A673 (cell line): ENCODE data around the gene TAF3.

Source experiments
- EZH2 ChIP-seq: fragments of 200-600 bp; sonication (generic); IDR thresholded peaks from 2 replicates; pipeline ENCODE4 v1.6.1; 2017; ENCODE audit warnings: borderline replicate concordance, low read depth, mild to moderate bottlenecking, mixed read lengths, antibody characterized with exemption, low read length; ENCODE audit not compliant: poor library complexity, severe bottlenecking
- TF ChIP-seq, protein P1 (sequence below): fragments of 300-800, 200-600 bp; sonication (generic); conservative IDR thresholded peaks from 2 replicates; pipeline ENCODE4 v1.5.1; 2017; ENCODE audit warnings: low read depth, mild to moderate bottlenecking, antibody characterized with exemption, low read length, moderate library complexity, mixed read lengths

DNA sequence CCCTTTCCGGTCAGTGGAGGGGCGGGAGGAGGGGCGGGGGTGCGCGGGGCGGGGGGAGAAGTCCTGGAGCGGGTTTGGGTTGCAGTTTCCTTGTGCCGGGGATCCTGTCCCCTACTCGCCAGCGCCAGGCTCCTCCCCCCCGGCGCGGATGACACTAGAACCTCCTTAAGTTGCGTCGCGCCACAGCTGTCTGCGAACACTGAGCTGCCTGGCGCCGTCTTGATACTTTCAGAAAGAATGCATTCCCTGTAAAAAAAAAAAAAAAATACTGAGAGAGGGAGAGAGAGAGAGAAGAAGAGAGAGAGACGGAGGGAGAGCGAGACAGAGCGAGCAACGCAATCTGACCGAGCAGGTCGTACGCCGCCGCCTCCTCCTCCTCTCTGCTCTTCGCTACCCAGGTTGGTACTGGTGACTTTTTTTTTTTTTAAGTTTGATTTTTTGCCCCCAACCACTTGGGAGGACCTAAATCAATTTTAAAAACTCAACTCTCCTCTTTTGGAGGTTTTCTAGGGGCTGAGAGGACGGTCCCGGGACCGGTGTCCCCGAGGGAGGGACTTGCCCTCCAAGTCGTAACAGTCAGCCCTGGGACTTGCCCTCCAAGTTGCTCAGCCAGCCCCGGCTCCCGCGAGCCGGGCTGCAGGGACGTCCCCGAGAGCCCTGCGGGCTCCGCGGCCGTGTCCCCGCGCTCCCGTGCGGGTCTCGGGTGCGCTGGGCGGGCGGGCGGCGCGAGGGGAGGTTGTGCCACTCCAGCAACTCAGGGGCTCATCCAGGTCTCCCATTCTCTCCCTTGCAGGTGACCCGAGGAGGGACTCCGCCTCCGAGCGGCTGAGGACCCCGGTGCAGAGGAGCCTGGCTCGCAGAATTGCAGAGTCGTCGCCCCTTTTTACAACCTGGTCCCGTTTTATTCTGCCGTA is 236.4 kb downstream of the TAF3 start, which contains the start of gene GATA3:
- TF ChIP-seq, protein P1, sequence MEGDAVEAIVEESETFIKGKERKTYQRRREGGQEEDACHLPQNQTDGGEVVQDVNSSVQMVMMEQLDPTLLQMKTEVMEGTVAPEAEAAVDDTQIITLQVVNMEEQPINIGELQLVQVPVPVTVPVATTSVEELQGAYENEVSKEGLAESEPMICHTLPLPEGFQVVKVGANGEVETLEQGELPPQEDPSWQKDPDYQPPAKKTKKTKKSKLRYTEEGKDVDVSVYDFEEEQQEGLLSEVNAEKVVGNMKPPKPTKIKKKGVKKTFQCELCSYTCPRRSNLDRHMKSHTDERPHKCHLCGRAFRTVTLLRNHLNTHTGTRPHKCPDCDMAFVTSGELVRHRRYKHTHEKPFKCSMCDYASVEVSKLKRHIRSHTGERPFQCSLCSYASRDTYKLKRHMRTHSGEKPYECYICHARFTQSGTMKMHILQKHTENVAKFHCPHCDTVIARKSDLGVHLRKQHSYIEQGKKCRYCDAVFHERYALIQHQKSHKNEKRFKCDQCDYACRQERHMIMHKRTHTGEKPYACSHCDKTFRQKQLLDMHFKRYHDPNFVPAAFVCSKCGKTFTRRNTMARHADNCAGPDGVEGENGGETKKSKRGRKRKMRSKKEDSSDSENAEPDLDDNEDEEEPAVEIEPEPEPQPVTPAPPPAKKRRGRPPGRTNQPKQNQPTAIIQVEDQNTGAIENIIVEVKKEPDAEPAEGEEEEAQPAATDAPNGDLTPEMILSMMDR, result no peak
- no peak for TF ChIP-seq EZH2
